ENCODE data around the gene KRCC1.
"Not testable (repeated sequence)": the region's sequence is repeated elsewhere in the genome, so short reads cannot be mapped to it uniquely, and the experiment has no call there.

Gene KRCC1

DNA sequence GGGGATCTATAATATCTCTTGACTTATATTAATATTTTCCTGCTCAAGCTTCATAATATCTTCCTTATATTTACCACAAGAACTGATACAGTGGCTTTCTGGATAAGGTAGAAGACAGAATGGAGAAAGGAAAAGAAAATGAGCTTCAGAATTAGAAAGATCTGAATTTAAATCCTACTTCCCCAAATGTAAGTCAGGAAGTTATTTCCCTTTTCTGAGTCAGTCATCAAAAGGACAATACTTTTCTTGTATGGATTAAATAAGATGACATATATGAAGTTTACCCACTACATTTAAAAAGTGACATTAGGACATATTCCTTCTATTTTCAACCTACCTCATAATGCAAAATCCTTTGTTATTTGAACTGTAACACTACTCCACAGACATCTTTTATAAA is 19.0 kb downstream of the KRCC1 start:
- no peak for DNase-seq

DNA sequence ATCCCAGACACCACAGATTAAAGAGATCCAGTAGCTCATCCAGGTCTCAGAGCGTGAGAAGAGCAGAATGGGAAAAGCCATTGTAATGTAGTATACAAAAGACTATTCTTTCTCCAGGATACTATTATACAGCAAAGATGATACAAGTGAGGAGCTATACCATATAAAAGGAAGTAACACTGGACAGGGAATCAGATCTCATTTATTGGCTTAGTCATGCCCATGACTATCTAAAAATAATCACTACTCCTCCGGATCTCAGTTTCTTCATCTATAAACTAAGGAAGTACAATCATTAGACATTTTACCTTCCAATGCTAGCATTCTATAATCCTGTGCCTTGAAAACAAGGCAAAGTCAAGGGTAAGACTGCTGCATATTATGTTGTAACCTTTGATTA is 19.4 kb downstream of the KRCC1 start:
- DNase-seq = no peak

DNA sequence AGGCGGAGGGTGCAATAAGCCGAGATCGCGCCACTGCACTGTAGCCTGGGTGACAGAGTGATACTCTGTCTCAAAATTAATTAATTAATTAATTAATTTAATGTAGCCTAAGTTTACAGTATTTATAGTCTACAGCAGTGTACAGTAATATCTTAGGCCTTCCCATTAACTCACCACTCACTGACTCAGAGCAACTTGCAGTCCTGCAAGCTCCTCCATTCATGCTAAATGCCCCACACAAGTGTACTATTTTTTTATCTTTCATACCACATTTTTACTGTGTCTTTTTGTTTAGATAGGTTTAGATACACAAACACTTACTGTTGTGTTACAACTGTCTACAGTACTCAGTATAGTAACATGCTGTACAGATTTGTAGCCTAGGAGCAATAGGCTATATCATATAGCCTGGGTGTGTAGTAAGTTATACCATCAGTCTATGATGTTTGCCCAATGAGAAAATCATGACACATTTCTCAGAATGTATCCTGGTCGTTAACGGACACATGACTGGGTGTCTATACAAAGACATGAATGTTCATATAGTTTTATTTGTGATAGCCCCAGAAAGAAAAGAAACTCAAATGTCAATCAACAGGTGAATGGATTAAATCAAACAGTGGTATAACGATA is 23.4 kb downstream of the KRCC1 start:
- no peak for DNase-seq

DNA sequence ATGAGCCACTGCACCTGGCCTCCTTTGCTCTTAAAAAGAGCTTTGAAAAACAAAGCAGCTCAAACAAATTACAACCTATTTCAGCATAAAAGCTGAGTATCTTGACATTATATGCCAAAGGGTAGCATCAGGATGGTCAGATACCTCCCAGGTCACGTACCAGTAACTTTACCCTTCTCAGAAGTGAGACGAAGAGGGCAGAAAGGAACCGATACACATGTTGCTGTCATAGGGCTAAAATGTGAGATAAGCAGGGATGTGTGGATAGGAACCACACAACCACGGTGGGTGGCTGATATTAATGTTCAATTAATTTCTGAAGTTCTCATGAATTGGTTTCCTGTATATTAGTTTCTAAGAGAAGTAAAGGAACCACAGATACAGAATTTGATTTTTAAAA is 26.7 kb downstream of the KRCC1 start:
- no peak for DNase-seq

DNA sequence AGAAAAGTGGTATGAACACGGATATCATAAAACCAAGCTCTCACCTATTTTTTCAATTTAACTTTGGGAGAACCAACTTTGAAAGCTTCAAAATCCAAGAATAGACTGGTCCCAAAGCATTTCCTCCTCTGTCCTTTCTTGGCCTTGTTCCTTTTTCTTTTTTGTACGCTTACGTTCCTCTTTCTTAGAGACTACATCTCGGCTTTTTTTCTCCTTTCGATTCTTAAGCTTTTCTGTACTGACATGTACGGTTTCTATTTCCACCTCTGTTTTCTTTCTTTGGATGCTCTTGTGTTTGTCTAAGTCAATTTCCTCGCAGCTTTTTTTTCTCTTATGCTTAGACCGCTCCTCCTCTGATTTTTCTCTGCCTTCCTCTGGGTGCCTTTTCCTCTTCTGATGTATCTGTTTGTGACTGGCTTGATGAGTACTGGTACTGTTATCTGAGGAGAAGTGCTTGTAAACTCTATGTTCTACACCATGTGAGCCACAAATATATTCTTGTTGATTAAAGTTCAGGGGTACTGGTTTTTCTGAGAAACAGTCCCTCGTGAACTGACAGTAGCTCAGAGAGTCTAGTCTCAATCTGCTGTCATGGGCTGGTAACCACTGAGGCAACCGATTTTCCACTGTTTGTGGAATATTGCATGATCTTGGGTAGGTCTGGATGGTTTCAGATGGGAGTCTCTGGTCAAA is 27.7 kb downstream of the KRCC1 start:
- no peak for DNase-seq

GRCh38 chr2:88024509-88024908 is 31.1 kb downstream of the KRCC1 start:
- DNase-seq = no peak

GRCh38 chr2:88022669-88022921 is 33.0 kb downstream of the KRCC1 start:
- DNase-seq = no peak

- no peak for DNase-seq
Observed at GRCh38 chr2:88019985-88020384, 35.6 kb downstream of the KRCC1 start.

GRCh38 chr2:88018909-88019308 is 36.7 kb downstream of the KRCC1 start:
- DNase-seq = no peak

DNA sequence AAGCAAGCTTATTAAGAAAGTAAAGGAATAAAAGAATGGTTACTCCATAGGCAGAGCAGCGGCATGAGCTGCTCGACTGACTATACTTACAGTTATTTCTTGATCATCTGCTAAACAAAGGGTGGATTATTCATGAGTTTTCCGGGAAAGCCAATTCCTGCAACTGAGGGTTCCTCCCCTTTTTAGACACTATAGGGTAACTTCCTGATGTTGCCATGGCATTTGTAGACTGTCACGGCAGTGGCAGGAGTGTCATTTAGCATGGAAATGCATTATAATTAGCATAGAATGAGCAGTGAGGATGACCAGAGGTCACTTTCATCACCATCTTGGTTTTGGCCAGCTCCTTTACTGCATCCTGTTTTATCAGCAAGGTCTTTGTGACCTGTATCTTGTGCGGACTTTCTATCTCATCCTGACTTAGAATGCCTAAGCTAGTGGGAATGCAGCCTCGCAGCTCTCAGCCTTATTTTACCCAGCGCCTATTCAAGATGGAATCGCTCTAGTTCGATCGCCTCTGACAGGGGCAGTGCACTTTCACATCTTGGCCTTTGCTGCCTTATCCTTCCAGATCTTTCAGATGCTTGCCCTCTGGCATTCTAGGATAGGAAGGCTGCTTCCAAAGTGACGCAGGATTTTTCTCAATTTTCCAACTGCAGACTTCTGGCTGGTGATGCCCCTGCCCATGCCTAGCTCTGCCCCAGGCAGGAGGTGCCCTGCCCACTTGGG is 37.3 kb downstream of the KRCC1 start:
- DNase-seq = not testable (repeated sequence)

DNA sequence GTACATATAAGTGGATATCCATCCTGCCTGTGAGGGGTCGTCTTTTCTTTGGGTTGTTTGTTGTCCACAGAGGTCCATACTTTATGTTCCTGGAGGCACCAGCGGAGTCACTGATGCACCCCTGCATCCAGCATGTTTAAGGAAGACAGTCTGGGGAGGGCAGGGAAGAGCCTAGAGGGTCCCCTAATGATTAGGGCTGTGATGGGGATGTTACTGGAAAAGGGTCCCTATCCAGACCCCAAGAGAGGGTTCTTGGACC is 37.9 kb downstream of the KRCC1 start:
- not testable (repeated sequence) for DNase-seq

DNA sequence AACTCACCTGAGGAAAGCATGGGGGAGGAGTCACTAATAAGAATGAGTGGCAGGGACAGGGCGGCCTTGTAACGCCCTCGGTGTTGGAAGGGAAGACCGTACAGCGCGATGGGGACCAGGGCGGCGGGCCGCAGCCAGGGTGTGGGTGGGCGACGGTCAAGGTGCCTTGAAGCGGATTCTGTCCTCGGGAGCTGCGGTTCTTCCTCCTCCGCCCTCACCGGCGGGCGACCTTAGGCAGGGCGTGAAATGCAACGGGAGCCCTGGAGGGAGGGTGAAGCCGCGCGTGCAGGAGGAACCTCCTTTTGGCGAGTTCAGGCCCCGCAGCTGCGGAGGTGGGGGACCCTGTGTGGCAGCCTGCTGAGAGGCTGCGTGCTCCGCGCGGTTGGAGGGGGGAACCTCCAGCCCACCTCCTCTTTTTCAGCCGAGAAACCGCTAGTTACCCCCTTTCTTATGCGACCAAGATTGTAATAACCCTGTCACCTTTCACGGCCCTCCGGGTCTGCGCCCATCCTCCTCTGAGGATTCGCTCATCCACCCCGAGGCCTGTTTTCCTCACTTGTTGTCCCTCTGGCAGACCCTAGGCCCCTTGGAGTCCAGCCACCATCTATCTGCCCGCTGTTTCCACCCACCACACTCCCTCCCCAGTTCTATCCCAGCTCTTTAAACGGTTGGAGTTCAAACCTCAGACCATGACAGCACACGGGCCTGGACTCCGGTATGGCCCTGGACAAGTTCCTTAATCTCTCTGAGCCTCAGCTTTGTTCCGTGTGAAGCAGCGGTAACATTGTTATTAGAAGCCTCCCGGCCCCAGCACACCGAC is 38.4 kb downstream of the KRCC1 start:
- DNase-seq = no peak

- DNase-seq = no peak
Observed at GRCh38 chr2:88016086-88016959, 39.3 kb downstream of the KRCC1 start, which contains the start of gene RNU2-63P. TSS of gene RNU2-63P (minus strand) at chr2:88016547.

GRCh38 chr2:88011011-88011410 is 44.6 kb downstream of the KRCC1 start:
- DNase-seq = no peak

GRCh38 chr2:88010136-88010535 is 45.4 kb downstream of the KRCC1 start:
- no peak for DNase-seq

GRCh38 chr2:88006912-88007439 is 48.6 kb downstream of the KRCC1 start:
- no peak for DNase-seq

DNA sequence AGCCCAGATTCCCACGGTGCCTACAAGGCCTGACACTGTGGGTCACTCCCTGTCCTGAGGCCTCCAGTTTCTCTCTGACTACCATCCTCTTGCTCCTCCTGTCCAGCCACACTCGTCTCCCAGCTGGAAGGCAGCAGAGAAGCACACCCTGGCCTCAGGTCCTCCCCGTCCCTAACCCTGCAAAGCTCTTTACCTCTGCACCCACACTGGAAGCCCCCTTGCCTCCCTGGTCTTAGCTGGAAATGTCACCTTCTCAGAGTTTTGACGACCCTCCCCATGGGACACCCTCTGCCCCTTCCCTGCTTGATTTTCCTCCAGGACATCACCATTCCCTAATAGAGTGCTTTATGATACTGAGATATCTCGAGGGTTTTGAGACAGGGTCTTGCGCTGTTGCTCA is 49.8 kb downstream of the KRCC1 start:
- DNase-seq = no peak

DNA sequence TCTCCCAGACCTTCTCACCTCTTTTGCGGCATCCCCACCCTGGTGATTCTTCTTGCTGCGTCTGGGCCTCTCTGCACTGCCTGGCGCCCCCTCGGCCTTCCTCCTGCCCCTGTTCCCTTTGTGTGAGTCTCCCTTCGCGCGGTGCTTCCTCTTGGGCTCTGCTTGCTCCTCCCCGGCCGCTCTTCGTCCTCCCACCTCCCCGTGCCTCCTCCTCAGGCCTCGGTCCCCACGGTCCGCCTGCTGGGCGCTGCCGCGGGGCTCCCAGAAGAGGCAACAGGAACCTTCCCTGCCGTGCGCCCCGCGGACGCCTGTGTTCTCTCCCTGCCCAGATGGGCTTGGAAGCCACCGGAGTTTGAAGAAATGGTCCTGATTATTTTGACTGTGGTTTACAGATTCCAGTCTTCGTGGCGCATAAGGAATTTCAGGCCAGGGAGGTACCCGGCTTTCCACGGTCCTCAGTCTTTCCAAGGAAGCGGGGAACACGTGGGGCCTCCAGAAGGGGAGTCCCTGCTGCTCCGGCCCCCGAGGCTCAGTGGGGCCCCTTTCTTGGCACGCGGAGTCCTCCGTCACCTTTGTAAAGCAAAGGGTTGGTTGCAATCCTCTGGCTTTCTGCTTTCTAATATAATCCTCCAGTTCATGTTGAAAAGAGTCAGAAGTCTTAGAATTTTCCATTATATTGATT is 52.4 kb downstream of the KRCC1 start:
- DNase-seq = no peak

DNA sequence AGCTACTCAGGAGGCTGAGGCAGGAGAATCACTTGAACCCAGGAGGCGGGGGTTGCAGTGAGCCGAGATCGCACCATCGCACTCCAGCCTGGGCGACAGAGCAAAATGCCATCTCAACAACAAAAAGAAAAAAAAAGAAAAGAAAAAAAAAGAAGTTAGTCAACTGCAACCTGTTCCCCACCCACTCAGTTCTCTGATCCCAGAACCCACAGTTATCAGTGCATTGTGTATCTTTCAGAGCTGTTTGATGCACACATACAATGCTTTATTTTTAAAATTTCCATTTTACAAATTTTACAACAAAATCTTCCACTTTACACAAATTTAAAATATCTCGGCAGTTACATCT is 53.2 kb downstream of the KRCC1 start:
- no peak for DNase-seq

DNA sequence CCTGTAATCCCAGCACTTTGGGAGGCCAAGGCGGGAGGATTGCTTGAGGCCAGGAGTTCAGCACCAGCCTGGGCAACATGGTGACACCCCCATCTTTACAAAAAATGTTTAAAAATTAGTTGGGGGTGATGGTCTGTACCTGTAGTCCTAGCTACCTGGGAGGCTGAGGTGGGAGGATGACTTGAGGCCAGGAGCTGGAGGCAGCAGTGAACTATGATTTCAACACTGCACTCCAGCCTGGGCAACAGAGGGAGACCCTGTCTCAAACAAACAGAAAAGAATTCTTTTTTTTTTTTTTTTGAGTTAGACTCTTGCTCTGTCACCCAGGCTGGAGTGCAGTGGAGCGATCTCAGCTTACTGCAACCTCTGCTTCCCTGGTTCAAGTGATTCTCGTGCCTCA is 55.1 kb downstream of the KRCC1 start:
- not testable (repeated sequence) for DNase-seq

DNA sequence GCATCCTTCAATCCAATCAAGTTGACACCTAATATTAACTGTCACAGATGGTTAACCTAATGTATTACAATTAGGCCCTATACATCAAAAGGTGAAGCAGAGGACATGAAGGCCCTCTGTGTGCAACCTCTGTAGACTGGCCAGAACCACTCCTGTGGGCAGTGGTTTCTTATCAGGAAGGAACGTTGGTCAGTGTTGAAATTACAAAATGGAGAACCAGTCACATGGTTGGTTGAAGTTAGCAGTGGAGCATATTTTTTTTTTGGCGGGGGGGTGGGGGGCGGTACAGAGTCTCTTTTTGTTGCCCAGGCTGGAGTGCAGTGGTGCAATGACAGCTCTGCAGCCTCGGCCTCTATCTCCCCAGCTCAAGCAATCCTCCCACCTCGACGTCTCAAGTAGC is 59.0 kb downstream of the KRCC1 start:
- no peak for DNase-seq

- no peak for DNase-seq
Observed at GRCh38 chr2:87995756-87996155, 59.8 kb downstream of the KRCC1 start.

Measured in T1000 (cell line).